HG02852 (cell line): ENCODE measurements around the gene KCNIP3.
A peak's percentile ranks its signal among the peaks of the same experiment; 100 is the strongest.

ENCODE experiments used
- ATAC-seq: cut with Tn5 transposase; IDR thresholded peaks from one replicate; pipeline ENCODE4 v1.9.1; 2021; ENCODE audit warnings: mild to moderate bottlenecking, moderate library complexity; ENCODE audit not compliant: unreplicated experiment

The KCNIP3 gene

GRCh38 chr2:95382686-95383634, 85.8 kb downstream of the KCNIP3 start:
- ATAC-seq, result no peak

GRCh38 chr2:95383635-95384027, 86.5 kb downstream of the KCNIP3 start:
- ATAC-seq, result no peak

- ATAC-seq, result no peak
These were observed 87.9 kb downstream of the KCNIP3 start for GRCh38 chr2:95384854-95385569.

GRCh38 chr2:95385570-95385984, 88.4 kb downstream of the KCNIP3 start:
- ATAC-seq, result no peak

GRCh38 chr2:95386031-95386430, 88.9 kb downstream of the KCNIP3 start:
- no peak for ATAC-seq

GRCh38 chr2:95387358-95387757, 90.2 kb downstream of the KCNIP3 start:
- no peak for ATAC-seq

GRCh38 chr2:95388091-95388692, 91.0 kb downstream of the KCNIP3 start:
- ATAC-seq, result no peak

GRCh38 chr2:95388856-95389244, 91.7 kb downstream of the KCNIP3 start:
- no peak for ATAC-seq

- ATAC-seq, result peak; percentile 76
These were observed 92.3 kb downstream of the KCNIP3 start for GRCh38 chr2:95389245-95390119.

- ATAC-seq, result no peak
These were observed 93.2 kb downstream of the KCNIP3 start for GRCh38 chr2:95390272-95390880.

- ATAC-seq, result no peak
These were observed 93.8 kb downstream of the KCNIP3 start for GRCh38 chr2:95390881-95391321.

- ATAC-seq, result no peak
These were observed 94.6 kb downstream of the KCNIP3 start for GRCh38 chr2:95391641-95392310.

GRCh38 chr2:95392320-95392719, 95.2 kb downstream of the KCNIP3 start:
- no peak for ATAC-seq

- ATAC-seq, result no peak
These were observed 95.7 kb downstream of the KCNIP3 start for GRCh38 chr2:95392730-95393455.

GRCh38 chr2:95393901-95394300, 96.8 kb downstream of the KCNIP3 start:
- no peak for ATAC-seq

- no peak for ATAC-seq
These were observed 101.9 kb downstream of the KCNIP3 start for GRCh38 chr2:95399061-95399460.

- ATAC-seq, result no peak
These were observed 104.3 kb downstream of the KCNIP3 start for GRCh38 chr2:95401480-95401879.

GRCh38 chr2:95402004-95402369, 104.8 kb downstream of the KCNIP3 start:
- peak; percentile 20 for ATAC-seq
